Transverse colon (tissue), 4 donors: Measurements from ENCODE around the gene ZNF33B. TPM values are rescaled to one million over a fixed set of nuclear protein-coding genes. Genes with fewer than 3 reads are reported as not detected.

ENCODE experiments used
- DNase-seq: peaks from one replicate; pipeline ENCODE4 v3.0.0-alpha.2; 2019
- H3K27ac ChIP-seq, 4 donors: fragments of 200-600 bp; sonication (generic); 2 replicates each; pipeline ENCODE4 v1.5.1; 2016 to 2018; ENCODE audit warnings: inconsistent platforms in 4 of 4
- H3K27me3 ChIP-seq: fragments of 200-600 bp; sonication (generic); 2 replicates; pipeline ENCODE4 v1.5.1; 2017; ENCODE audit warnings: inconsistent platforms
- H3K36me3 ChIP-seq, 4 donors: fragments of 200-600 bp; sonication (generic); 2 replicates each; pipeline ENCODE4 v1.5.1; 2017 to 2019; ENCODE audit warnings: inconsistent platforms in 4 of 4
- H3K4me1 ChIP-seq, 4 donors: fragments of 200-600 bp; sonication (generic); 2 replicates each; pipeline ENCODE4 v1.5.1; 2017 to 2020; ENCODE audit warnings: inconsistent platforms in 4 of 4
- H3K4me3 ChIP-seq, 4 donors: fragments of 200-600 bp; sonication (generic); 1 replicate in 1 of 4; 2 replicates in 3 of 4; pipeline versions ENCODE4 v1.5.1 to v1.6.1; 2017 to 2019; ENCODE audit warnings: inconsistent platforms in 4 of 4
- H3K9me3 ChIP-seq, 2 donors: fragments of 200-600 bp; sonication (generic); 2 replicates each; pipeline ENCODE4 v1.5.1; 2017 to 2019; ENCODE audit warnings: inconsistent platforms in 2 of 2
- EP300 ChIP-seq: sonication (generic); formaldehyde crosslinking; IDR thresholded peaks from one replicate; pipeline ENCODE4 v1.6.1; 2017; ENCODE audit warnings: antibody characterized with exemption, low read depth
- POLR2A ChIP-seq: fragments of 450-650 bp; IDR thresholded peaks from one replicate; pipeline ENCODE4 v1.6.1; 2016; ENCODE audit warnings: antibody characterized with exemption, mild to moderate bottlenecking, moderate library complexity
- POLR2AphosphoS5 ChIP-seq, 3 donors: sonication (generic); formaldehyde crosslinking; IDR thresholded peaks; one replicate each; pipeline ENCODE4 v1.6.1; 2016; ENCODE audit warnings: antibody characterized with exemption in 3 of 3
- WGBS, 2 donors: methylation state at CpG; one replicate each; pipeline ENCODE4 v1.1.5; 2018; ENCODE audit warnings: low coverage in 1 of 2; 5-methylcytosine and 5-hydroxymethylcytosine counted together
- in situ Hi-C, 4 donors: fragments of 200-750 bp; cut with MboI; loops; one replicate each; pipeline versions ENCODE4 v1.15.0 to v1.15.1; 2017; ENCODE audit warnings: low sequenced_read_pairs in 3 of 4, low pct_ligation_motif_present in 1 of 4, low pct_unique_long_range_greater_than_20kb in 1 of 4
- intact Hi-C: fragments of 100-400 bp; cut with DNase I; formaldehyde crosslinking; loops from one replicate; pipeline ENCODE4 v1.15.1; 2023; ENCODE audit warnings: low total_unique reads
- total RNA-seq, 4 donors: library from RNA; depleted of rRNA; stranded (reverse); fragments of >200 nt; gene quantifications; one replicate each; pipeline ENCODE4 v1.1.0, GENCODE V29; 2016
- TF ChIP-seq, protein P1 (sequence below), 5 experiments: fragments of 200-600 bp in 3 of 5; fragments of 450-650 bp in 2 of 5; sonication (generic) in 3 of 5; IDR thresholded peaks; 1 replicate in 2 of 5; 2 replicates in 3 of 5; pipeline ENCODE4 v1.5.1; 2016 to 2017; ENCODE audit warnings: antibody characterized with exemption in 5 of 5, inconsistent platforms in 3 of 5, mild to moderate bottlenecking in 2 of 5, moderate library complexity in 1 of 5

The ZNF33B gene
- total RNA-seq, 4 donors from 2014 or later, result 4.1 to 20.3 (median 12.9) TPM

GRCh38 chr10:42594246-42594650, 44.1 kb downstream of the ZNF33B start:
- intact Hi-C loops (no loop called here), in situ Hi-C loops (no loop called here)
- Histone ChIP-seq H3K4me3 (no peak overlapping the region), H3K4me1 (no peaks in the 10 kb centered on the region), H3K9me3 (peaks cover 50 to 54% of the 10 kb centered on the region in 2 donors), H3K27me3 (no peaks in the 10 kb centered on the region), H3K27ac (no peak overlapping the region), H3K36me3 (peaks cover 0 to 80% (median 24%) of the 10 kb centered on the region in 4 donors)
- no peak for DNase-seq
- TF ChIP-seq EP300 (no peak), POLR2A (no peak)
- TF ChIP-seq, protein P1, sequence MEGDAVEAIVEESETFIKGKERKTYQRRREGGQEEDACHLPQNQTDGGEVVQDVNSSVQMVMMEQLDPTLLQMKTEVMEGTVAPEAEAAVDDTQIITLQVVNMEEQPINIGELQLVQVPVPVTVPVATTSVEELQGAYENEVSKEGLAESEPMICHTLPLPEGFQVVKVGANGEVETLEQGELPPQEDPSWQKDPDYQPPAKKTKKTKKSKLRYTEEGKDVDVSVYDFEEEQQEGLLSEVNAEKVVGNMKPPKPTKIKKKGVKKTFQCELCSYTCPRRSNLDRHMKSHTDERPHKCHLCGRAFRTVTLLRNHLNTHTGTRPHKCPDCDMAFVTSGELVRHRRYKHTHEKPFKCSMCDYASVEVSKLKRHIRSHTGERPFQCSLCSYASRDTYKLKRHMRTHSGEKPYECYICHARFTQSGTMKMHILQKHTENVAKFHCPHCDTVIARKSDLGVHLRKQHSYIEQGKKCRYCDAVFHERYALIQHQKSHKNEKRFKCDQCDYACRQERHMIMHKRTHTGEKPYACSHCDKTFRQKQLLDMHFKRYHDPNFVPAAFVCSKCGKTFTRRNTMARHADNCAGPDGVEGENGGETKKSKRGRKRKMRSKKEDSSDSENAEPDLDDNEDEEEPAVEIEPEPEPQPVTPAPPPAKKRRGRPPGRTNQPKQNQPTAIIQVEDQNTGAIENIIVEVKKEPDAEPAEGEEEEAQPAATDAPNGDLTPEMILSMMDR (IDR thresholded peaks at IDR 0.05), result no peak
- WGBS, 2 donors, result 62 to 71% methylated on average over 5 of the region's 5 CpGs

DNA sequence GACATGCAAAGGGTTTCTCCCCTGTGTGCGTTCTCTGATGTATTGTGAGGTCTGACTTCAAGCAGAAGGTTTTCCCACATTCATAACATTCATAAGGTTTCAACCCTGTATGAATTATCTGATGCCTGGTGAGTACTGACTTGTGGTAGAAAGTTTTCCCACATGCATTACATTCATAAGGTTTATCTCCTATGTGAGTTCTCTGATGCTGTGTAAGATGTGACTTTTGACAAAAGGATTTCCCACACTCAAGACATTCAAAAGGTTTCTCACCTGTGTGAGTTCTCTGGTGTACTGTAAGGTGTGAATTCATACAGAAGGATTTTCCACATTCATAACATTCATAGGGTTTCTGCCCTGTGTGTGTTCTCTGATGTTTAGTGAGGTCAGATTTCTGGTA, 45.1 kb downstream of the ZNF33B start:
- TF ChIP-seq POLR2A (no peak), EP300 (no peak), POLR2AphosphoS5 (IDR thresholded peaks at IDR 0.05) (no peak)
- TF ChIP-seq, protein P1 (IDR thresholded peaks at IDR 0.05), result no peak
- in situ Hi-C loops, result no loop called here
- no peaks in the 10 kb centered on the region for H3K4me1 ChIP-seq
- H3K27me3 ChIP-seq, result no peaks in the 10 kb centered on the region
- no peak overlapping the region for H3K27ac ChIP-seq
- 97% methylated on average over 1 of the region's 1 CpG; no CpG with 5 or more reads in 1 of the 2 donors for WGBS, 2 donors
- intact Hi-C loops, result no loop called here
- H3K4me3 ChIP-seq, result no peak overlapping the region
- H3K9me3 ChIP-seq, result peaks cover 50 to 54% of the 10 kb centered on the region in 2 donors
- no peak for DNase-seq
- H3K36me3 ChIP-seq, result peaks cover 0 to 88% (median 28%) of the 10 kb centered on the region in 4 donors

DNA sequence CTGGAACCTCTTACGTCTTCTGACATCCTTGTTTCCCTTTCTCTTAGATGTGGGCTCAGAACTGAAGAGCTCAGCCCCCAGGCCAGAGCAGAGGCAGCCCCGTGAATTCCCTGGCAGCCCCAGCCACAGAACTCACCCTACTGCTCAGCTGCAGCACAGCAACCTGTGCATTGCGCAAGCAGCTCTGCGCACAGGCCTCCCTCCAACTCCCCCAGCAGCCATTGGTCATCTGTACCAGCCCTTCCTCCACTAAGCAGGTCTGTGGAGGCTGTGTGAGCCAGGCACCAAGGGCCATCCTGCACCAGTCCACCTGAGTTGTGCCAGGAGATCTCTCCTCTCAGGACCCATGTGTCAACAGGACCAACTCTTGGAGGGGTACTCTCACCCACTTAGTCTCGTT, 54.5 kb downstream of the ZNF33B start:
- intact Hi-C loops, result no loop called here
- no peak for DNase-seq
- no peaks in the 10 kb centered on the region for H3K4me1 ChIP-seq
- H3K36me3 ChIP-seq, result peaks cover 0 to 8% (median 2%) of the 10 kb centered on the region in 4 donors
- no peaks in the 10 kb centered on the region for H3K9me3 ChIP-seq
- 89% methylated on average over 5 of the region's 5 CpGs; no CpG with 5 or more reads in 1 of the 2 donors for WGBS, 2 donors
- no peaks in the 10 kb centered on the region for H3K27me3 ChIP-seq
- in situ Hi-C loops, result no loop called here
- no peak overlapping the region for H3K4me3 ChIP-seq
- no peak for TF ChIP-seq POLR2A
- no peak for TF ChIP-seq POLR2AphosphoS5 (IDR thresholded peaks at IDR 0.05)
- no peak for TF ChIP-seq EP300
- TF ChIP-seq, protein P1 (IDR thresholded peaks at IDR 0.05), result no peak
- no peak overlapping the region for H3K27ac ChIP-seq

DNA sequence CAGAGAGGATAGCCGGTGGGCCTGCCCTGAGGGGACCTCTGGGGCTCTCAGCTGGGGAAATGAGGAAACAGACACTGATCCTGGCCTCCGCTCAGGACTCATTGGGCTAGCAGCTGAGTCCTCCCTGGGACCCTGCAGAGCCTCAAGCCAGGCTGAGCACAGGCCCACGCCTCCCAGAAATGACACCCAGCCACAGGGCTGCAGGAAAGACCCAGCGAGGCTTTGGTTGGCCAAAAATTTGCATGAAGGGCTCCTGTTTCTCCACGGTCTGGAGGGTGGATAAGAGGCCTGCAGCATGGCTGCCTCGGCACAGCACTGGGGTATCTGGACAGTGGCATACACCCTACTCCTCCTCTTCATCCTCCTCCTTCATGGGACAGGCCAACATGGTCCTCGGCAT, 60.4 kb downstream of the ZNF33B start:
- Histone ChIP-seq H3K9me3 (no peaks in the 10 kb centered on the region), H3K36me3 (no peaks in the 10 kb centered on the region), H3K27me3 (no peaks in the 10 kb centered on the region), H3K4me3 (no peak overlapping the region), H3K4me1 (no peaks in the 10 kb centered on the region), H3K27ac (no peak overlapping the region)
- no peak for DNase-seq
- TF ChIP-seq EP300 (no peak), POLR2A (no peak), POLR2AphosphoS5 (IDR thresholded peaks at IDR 0.05) (no peak)
- TF ChIP-seq, protein P1 (IDR thresholded peaks at IDR 0.05), result no peak
- WGBS, 2 donors, result 77 to 80% methylated on average over 1 to 7 of the region's 7 CpGs
- in situ Hi-C loops, result no loop called here
- intact Hi-C loops, result no loop called here
